Skin epidermis (tissue), 12 donors: Measurements from ENCODE around the gene OR1S1.
"Not testable (repeated sequence)": the region's sequence is repeated elsewhere in the genome, so short reads cannot be mapped to it uniquely, and the experiment has no call there.

Experiments used
- H3K27ac ChIP-seq, 21 experiments: fragments of 200-600 bp; sonication (generic) in 11 of 21; one replicate each; pipeline ENCODE4 v1.5.0; 2020; ENCODE audit warnings: mild to moderate bottlenecking in 3 of 21, inconsistent platforms in 2 of 21, moderate library complexity in 2 of 21
- H3K4me3 ChIP-seq, 7 experiments: fragments of 200-600 bp; sonication (generic) in 2 of 7; one replicate each; pipeline ENCODE4 v1.5.0; 2020; ENCODE audit warnings: inconsistent platforms in 2 of 7, mild to moderate bottlenecking in 2 of 7, moderate library complexity in 1 of 7

Gene OR1S1

DNA sequence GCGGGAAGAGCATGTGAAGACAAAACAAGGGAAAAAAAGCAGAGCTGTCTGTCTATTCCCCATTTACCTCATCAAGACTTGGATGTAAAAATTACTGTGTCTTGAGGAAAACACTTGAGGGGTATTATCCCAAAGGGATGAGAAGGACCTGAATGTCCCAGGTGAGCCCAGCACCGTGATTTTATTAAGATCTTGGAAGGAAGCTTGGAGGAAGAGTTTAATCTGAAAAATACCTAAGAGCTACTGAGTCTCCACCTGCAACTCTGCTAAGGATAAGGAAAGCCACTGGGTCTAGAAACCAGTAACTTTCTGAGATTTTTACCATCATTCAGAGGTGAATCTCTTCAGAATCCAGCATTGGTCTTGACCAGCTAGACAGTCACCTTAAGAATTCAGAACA is at the start of gene OR1S1:
OR1S1 (plus strand) TSS at position 301 of the 400 bp plus-strand sequence.
- not testable (repeated sequence) for H3K27ac ChIP-seq, H3K4me3 ChIP-seq

DNA sequence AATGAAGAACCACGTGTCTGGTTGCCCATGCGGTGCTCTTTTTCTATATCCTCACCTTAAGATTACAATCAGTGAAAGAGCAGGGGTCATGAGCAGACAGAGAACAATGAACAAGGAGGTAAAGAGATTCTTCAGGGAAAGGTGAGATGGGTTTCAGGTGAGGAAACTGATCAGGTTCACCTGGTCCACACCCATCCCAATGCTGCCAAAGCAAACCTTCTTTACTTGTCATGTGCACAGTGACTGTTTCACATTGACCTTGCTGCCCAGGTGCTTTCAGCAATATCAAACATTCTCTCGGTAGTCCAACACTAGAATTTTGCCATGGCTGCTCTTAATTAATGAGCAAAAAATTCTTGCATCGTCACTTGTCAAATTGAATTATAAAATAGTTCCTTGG is 48.1 kb upstream of the OR1S1 start:
- Histone ChIP-seq H3K27ac (no peak overlapping the region), H3K4me3 (no peak overlapping the region)

DNA sequence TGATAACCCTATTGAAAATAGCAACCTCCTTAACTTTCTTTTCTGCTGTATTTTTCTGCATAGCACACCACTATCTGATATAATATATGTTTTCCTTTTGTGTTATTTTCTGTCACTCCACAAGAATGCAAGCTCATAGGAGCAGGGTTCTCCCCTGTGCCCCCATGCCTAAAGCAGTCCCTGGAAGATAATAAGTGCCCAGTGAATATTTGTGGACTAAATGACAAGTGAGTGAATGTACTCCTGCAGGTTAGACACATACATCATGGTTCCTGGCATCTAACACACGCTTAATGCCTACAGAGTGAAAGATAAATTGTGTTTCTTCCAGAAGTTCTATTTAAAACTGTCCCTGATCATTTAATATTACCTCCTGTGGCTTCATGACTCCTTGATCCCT is 47.5 kb upstream of the OR1S1 start:
- Histone ChIP-seq H3K4me3 (no peak overlapping the region), H3K27ac (no peak overlapping the region)

DNA sequence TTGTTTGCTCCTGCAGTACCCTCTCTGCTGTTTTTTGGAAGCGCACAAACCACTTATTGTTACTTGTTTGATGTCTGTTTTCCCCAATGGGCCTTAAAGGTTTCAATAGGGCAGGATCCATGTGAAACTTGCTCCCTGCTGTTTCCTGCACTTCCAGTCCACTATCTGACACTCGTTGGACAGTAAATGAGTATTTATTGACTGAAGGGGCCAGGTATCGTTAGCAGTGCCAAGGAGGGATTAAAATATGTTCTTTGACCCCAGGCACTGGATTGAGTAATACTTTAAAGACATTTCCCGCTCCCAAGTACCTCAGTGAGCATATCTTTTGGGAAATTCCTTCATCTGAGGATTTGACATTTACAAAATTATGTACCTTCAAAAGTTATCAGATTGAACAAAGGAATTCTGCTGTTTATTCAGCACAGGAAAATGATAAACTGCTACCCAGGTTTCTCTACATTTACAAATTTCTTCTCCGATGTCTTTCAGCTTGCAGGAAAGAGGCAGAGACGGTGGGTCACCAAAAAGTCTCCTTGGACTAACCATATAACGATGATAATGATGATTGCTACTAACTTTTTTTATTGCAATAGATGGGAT is 46.9 kb upstream of the OR1S1 start:
- Histone ChIP-seq H3K4me3 (no peak overlapping the region), H3K27ac (no peak overlapping the region)

DNA sequence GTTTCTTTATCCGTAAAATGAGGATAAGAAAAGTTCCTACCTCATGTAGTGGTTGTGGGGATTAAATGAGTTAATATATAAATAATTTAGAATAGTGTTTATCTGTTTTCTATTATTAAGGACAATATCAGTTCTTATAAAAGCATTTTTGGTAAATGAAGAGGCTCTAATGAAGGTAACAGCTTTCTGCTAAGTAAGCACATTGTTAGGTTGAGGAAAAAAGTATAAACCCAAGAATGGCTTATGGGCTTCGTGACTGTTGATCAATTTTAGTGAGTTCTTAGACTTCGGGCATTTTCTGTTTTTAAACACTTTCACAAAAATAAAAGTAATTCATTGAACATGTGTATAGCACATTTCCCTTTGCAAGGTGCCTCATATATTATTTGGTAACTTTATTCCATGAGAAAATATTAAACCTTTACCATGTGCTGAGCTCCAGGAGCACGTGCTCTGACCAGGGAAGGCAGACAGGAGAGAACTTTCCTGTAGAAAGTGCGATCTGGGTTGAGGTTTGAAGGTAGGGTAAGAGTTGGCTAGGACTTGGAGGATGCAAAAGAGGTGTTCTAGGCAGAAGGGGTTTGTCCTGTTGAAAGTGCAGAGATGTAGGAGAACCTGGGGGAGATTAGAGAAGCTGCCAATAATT is 35.0 kb upstream of the OR1S1 start:
- no peak overlapping the region for H3K27ac ChIP-seq
- H3K4me3 ChIP-seq: no peak overlapping the region

DNA sequence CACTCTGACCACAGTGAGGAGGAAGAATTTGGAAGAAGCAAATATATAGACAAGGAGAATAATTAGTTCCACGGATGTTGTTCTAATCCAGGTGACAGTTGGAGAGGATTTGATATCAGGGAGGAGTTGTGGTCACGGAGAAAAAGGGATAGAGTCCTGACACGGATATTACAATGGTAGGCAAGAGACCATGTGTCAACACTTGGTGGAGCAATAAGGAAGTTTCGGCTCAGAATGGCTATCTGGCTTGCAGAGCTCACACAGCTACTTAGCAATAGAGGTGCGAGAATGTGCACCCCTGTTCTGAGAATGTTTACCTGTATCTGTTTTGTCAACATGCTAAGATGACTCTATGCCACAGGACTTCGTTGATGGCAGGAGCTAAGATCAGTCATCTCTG is 34.1 kb upstream of the OR1S1 start:
- no peak overlapping the region for H3K4me3 ChIP-seq
- H3K27ac ChIP-seq: no peak overlapping the region

DNA sequence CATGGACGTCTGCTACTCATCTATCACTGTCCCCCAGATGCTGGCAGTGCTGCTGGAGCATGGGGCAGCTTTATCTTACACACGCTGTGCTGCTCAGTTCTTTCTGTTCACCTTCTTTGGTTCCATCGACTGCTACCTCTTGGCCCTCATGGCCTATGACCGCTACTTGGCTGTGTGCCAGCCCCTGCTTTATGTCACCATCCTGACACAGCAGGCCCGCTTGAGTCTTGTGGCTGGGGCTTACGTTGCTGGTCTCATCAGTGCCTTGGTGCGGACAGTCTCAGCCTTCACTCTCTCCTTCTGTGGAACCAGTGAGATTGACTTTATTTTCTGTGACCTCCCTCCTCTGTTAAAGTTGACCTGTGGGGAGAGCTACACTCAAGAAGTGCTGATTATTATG is 32.9 kb upstream of the OR1S1 start:
- no peak overlapping the region for H3K27ac ChIP-seq
- no peak overlapping the region for H3K4me3 ChIP-seq

DNA sequence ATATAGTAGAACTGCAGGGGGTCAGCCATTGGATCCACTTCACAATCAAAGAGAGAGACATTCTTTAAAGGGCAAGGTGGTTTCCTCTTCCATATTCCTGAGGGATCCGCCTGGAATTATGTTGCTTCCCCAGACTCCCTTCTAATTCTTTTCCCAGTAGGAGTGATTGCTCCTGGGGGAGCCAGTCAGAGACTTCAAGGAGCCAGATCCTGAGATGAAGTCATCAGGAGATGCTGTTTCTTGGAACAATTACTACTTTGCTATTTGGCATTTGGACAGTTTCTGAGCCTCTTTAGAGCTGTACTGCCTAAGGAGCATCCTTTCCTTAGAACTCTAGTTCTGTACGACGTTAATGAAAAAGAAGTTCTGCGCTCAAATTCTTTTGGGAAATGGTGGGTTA is 25.6 kb upstream of the OR1S1 start:
- Histone ChIP-seq H3K4me3 (no peak overlapping the region), H3K27ac (no peak overlapping the region)

DNA sequence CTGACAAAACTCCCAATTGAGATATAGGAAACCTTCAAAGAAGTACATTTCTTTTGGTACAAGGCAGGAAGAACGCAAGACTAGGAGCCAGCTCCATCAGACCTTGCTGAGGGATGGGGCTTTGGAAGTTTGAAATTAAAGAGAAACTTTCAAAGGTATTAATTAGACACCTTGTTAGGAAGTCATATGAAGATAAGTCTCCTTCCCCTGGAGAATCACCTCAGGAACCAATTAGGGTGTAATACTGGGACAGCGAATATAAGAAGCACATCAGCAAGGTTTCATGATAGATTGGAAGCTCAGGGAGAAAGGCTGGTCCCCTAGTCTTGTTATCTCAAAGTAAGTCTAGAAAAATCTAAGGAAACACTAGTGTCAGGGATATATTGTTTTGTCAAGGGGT is 23.8 kb upstream of the OR1S1 start, which contains the start of gene OR9Q2:
OR9Q2 (plus strand) TSS at position 301 of the 400 bp plus-strand sequence. CDS start 1,421 bp downstream, outside the sequence.
- no peak within 1 kb of the TSS for H3K4me3 ChIP-seq
- no peak within 1 kb of the TSS for H3K27ac ChIP-seq

DNA sequence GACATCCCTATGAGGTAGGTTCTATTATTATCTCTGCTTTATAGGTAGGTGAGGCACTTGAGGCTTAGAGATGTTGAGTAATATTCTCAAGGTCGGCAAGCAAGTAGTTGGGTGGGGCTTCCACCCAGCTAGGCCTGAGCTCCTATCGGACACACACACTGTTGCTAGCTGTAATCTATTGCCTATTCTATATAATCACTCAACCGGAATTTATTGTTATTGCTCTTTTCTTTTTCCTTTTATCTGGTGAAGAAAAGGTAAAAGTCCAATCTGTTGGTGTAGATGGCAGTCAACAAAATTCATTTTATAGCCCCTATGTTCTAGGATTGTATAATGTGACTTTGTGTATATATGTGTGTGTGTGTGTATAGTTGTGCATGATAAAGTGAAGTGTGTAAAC is 20.3 kb upstream of the OR1S1 start:
- H3K4me3 ChIP-seq: no peak overlapping the region
- H3K27ac ChIP-seq: no peak overlapping the region

DNA sequence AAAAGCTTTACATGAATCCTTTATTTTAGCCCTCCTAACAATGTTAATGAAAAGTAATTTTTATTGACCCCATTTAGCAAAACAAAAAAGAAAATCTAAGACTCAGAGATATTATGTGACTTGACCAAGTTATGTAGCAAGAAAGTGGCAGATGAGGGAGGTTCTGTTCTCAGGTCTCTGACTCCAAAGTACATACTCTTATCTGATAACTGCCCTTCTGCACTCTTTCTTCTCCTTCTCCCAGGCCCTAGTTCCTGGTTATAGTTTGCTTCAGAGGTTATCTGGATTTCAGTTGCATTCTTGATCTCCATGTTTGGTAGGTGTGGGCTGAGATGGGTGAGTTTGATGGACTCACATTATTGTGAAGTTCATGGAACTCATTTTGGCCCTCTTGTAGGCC is 19.1 kb upstream of the OR1S1 start:
- H3K27ac ChIP-seq: no peak overlapping the region

DNA sequence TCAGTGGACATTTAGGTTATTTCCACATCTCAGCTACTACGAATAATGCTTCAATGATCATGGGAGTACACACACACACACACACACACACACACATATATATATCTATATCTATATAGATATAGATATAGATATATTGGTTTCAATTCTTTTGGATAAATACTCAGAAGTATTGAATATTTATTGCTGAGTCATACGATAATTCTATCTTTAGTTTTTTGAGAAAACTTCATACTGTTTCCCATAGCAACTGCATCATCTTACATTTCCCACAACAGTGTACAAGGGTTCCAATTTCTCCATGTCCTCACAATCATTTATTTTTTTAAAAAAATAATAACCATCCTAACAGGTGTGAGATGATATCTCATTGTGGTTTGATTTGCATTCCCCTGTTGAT is 16.6 kb upstream of the OR1S1 start:
- Histone ChIP-seq H3K27ac (no peak overlapping the region), H3K4me3 (no peak overlapping the region)

More for the DNA sequence above, 19.1 kb upstream of the OR1S1 start:
- H3K4me3 ChIP-seq: no peak overlapping the region

DNA sequence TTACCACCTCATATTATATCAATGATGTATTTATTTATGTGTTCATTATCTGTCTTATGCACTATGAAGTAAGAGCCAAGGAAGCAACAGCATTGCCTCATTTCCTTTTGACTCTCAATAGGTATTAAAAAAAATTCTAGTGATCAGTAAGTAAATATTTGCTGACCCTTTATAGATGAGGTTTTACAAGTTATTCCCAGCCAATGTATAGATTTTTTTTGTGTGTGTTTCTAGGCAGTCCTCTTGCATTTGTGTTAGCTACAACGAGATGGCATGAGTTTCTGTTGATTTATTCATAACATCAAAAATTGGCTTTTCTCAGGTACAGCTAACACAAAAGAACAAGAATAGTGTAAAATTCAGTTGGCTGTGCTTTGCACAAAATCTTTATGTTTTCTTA is 13.2 kb upstream of the OR1S1 start:
- Histone ChIP-seq H3K4me3 (no peak overlapping the region), H3K27ac (no peak overlapping the region)

DNA sequence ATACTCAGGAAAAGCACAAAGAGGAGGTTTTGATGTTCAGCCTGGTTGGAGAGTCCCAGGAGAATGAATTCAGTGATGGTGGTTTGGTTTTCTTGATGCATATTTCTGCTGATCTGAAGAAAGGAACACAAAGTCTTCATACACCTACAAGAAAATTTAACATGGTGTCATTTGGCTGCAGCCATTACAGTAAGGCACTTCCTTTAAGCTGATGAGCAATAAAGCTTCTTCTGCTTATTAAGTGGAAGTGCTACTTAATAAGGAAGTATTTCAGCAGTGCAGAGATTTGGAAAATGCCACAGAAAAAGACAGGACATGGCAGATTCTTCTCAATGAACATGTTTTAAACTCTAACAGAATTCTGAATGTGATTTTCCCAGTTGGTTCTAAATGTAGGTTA is 8.5 kb upstream of the OR1S1 start, which contains the start of gene OR1S2:
OR1S2 (minus strand) TSS at position 101 of the 400 bp plus-strand sequence; CDS start at position 101, 0 bp downstream.
- Histone ChIP-seq H3K4me3 (no peak within 1 kb of the TSS), H3K27ac (no peak within 1 kb of the TSS)

DNA sequence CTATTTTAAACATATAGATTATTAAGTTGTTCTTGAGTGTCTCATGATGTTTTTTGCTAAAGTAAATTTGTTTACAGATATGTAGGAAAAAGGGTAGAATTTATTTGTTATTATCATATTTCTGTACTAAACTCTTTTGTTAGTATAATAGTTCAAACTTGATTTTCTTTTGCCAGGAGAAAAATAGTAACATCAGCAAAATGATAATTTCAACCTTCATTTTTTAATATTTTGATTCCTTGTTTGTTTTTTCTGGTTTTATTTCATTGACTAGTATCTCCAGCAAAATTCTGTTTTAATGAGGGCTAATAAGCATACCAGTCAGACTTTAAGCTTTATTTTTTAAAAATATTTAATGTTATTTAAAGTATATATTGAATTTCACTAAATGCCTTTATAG is 4.0 kb downstream of the OR1S1 start:
- Histone ChIP-seq H3K27ac (no peak overlapping the region), H3K4me3 (no peak overlapping the region)

DNA sequence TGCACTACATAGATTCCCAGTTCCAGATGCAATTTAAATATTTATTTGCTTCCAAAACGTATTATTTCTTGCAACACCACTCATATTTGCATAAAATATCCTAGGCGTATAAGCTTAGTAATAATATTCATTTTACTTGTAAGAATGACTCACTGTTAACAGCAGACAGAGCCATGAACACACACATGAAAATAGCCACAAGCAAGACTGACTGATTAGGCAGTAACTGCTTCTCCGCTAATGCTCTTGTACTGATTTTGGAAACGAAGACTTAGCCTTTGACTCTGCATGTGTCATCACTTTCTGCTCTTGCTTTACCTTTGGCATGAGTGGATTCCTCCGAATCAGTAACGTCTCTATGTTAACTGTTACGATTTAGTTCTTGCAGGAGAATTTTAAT is 10.2 kb downstream of the OR1S1 start:
- Histone ChIP-seq H3K4me3 (no peak overlapping the region), H3K27ac (no peak overlapping the region)

DNA sequence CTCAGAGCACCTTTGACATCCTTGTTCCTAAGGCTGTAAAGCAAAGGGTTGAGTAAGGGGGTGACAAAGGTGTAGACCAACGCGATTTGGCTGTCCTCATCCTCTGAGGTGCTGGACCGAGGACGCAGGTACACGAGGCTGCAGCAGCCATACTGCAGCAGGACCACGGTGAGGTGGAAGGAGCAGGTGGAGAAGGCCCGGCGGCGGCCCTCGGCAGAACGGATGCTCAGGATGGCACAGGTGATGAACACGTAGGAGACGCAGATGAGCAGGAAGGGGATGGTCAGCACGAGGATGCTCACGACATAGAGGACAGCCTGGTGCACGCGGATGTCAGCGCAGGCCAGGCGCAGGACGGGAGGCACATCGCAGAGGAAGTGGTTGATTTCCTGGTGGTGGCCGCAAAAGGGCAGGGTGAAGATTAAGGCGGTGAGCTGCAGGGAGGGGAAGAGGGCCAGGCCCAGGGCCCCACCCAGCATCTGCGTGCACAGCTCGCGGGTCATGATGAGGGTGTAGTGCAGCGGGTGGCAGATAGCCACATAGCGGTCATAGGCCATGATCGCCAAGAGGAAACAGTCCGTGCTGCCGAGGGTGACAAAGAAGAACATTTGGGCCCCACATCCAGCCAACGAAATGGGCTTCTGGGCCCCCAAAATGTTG is 15.6 kb downstream of the OR1S1 start:
- Histone ChIP-seq H3K27ac (no peak overlapping the region), H3K4me3 (no peak overlapping the region)

DNA sequence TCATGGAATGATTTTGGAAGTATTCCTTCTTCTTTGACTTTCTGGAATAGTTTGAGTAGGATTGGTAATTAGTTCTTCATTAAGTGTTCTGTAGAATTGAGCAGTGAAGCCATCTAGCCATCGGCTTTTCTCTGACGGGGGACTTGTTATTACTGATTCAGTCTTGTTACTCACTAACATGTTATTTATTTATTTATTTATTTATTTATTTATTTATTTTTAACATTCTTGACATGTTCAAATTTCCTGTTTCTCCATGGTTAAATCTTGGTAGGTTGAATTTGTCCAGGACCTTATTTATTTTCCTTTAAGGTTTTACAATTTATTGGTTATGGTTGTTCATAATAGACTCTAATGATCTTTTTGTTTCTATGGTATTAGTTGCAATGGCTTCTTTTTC is 31.4 kb downstream of the OR1S1 start:
- no peak overlapping the region for H3K4me3 ChIP-seq
- no peak overlapping the region for H3K27ac ChIP-seq

DNA sequence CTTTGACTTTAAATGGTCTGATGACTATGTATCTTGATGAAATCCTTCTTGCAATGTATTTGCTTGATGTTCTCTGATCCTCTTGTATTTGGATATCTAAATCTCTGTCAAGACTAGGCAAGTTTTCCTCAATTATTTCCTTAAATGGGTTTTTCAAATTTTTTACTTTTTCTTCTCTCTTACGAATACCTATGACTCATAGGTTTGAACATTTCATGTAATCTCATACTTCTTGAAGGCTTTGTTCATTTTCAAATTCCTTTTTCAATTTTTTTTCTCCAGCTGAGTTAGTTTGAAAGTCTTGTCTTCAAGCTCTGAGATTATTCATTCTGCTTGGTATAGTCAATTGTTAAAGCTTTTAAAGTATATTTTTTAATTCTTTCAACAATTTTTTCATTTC is 42.4 kb downstream of the OR1S1 start:
- Histone ChIP-seq H3K4me3 (no peak overlapping the region), H3K27ac (no peak overlapping the region)

DNA sequence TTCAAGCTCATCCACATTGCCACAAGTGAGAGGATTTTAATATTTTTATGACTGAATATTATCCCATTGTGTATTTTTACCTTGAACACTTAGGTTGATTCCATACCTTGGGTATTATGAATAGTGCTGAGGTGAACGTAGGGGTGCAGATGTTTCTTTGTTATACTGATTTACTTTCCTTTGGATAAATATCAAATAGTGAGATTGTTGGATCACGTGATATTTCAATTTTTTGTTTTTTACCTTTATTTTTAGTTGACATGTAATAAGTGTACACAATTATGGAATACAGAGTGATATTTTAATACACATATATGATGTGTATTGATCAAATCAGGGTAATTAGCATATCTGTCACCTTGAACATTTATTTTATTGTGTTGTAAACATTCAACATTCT is 47.5 kb downstream of the OR1S1 start:
- Histone ChIP-seq H3K27ac (no peak overlapping the region), H3K4me3 (no peak overlapping the region)
